H1 (cell line): ENCODE results near the gene TET1. TPM values are rescaled to one million over a fixed set of nuclear protein-coding genes. Genes with fewer than 3 reads are reported as not detected.

Experiments used
- CTCF ChIA-PET: fragments of 300-600 bp; sonication (Branson Sonifier 250); formaldehyde crosslinking; loops from one replicate; lab custom pipeline; 2021; ENCODE audit not compliant: partially characterized antibody; lab: Charles Lee
- POLR2A ChIA-PET: fragments of 300-600 bp; sonication (Branson Sonifier 250); formaldehyde crosslinking; loops from one replicate; lab custom pipeline; 2021; ENCODE audit warnings: inconsistent platforms; ENCODE audit not compliant: partially characterized antibody; lab: Charles Lee
- DNase-seq, 2 experiments: peaks; one replicate each; pipeline versions ENCODE4 v3.0.0 to v3.0.0-alpha.2; 2010 to 2022; ENCODE audit warnings: low spot score in 2 of 2, low read depth in 1 of 2, mixed read lengths in 1 of 2
- FAIRE-seq: peaks from 2 replicates; lab custom pipeline; 2011; peaks lifted over from hg19 to GRCh38; lab: Jason Lieb, UNC
- H2AFZ ChIP-seq: 2 replicates; pipeline ENCODE4 v1.8.1; 2012; ENCODE audit warnings: low read length, inconsistent platforms
- H2AK5ac ChIP-seq: 2 replicates; pipeline ENCODE4 v1.6.1; 2013; ENCODE audit warnings: low read depth, low read length
- H2BK120ac ChIP-seq: replicated peaks from 2 replicates; pipeline ENCODE3; 2013; ENCODE audit warnings: low read depth, low read length, inconsistent platforms
- H2BK12ac ChIP-seq: 2 replicates; pipeline ENCODE4 v1.6.1; 2013; ENCODE audit warnings: low read depth, low read length
- H2BK15ac ChIP-seq: 2 replicates; pipeline ENCODE4 v1.6.1; 2013; ENCODE audit warnings: low read length
- H2BK20ac ChIP-seq: 2 replicates; pipeline ENCODE4 v1.6.1; 2013; ENCODE audit warnings: low read length
- H2BK5ac ChIP-seq: 2 replicates; pipeline ENCODE4 v1.6.1; 2013; ENCODE audit warnings: low read depth, low read length
- H3K14ac ChIP-seq: 2 replicates; pipeline ENCODE4 v1.6.1; 2013; ENCODE audit warnings: inconsistent platforms; ENCODE audit not compliant: insufficient read length
- H3K18ac ChIP-seq: 2 replicates; pipeline ENCODE4 v1.6.1; 2013; ENCODE audit warnings: low read length; ENCODE audit errors: extremely low read depth
- H3K23ac ChIP-seq: 2 replicates; pipeline ENCODE4 v1.6.1; 2013; ENCODE audit warnings: inconsistent platforms; ENCODE audit not compliant: insufficient read length
- H3K23me2 ChIP-seq: 2 replicates; pipeline ENCODE4 v1.6.1; 2013; ENCODE audit warnings: low read depth, low read length
- H3K27ac ChIP-seq: 2 replicates; pipeline ENCODE4 v1.6.1; 2011; ENCODE audit warnings: low read depth, low read length, inconsistent platforms
- H3K27me3 ChIP-seq, 4 experiments: replicated peaks in 1 of 4; 1 replicate in 1 of 4; 2 replicates in 3 of 4; pipeline versions ENCODE4 v1.6.1 to v1.8.1; 2011 to 2013; ENCODE audit warnings: low read length in 3 of 4, mild to moderate bottlenecking in 3 of 4, inconsistent platforms in 2 of 4, mixed read lengths in 2 of 4, moderate library complexity in 1 of 4; ENCODE audit not compliant: control insufficient read depth in 3 of 4, insufficient read depth in 3 of 4; ENCODE audit errors: extremely low read depth in 1 of 4
- H3K36me3 ChIP-seq, 4 experiments: 2 replicates each; pipeline versions ENCODE4 v1.6.1 to v1.8.1; 2011 to 2013; ENCODE audit warnings: mild to moderate bottlenecking in 4 of 4, low read length in 3 of 4, moderate library complexity in 2 of 4, control low read depth in 1 of 4, inconsistent platforms in 1 of 4; ENCODE audit not compliant: insufficient read depth in 4 of 4, control insufficient read depth in 2 of 4
- H3K4ac ChIP-seq: replicated peaks from 2 replicates; pipeline ENCODE3; 2013; ENCODE audit warnings: low read length, low read depth, mixed read lengths, inconsistent platforms; ENCODE audit not compliant: insufficient read length
- H3K4me1 ChIP-seq, 4 experiments: replicated peaks in 1 of 4; 1 replicate in 1 of 4; 2 replicates in 3 of 4; pipeline versions ENCODE4 v1.6.1 to v1.8.1; 2011 to 2013; ENCODE audit warnings: low read length in 3 of 4, inconsistent platforms in 2 of 4, mixed read lengths in 1 of 4; ENCODE audit not compliant: insufficient read depth in 4 of 4, control insufficient read depth in 3 of 4
- H3K4me2 ChIP-seq, 2 experiments: 2 replicates each; pipeline versions ENCODE4 v1.6.1 to v1.8.1; 2011 to 2013; ENCODE audit warnings: low read depth in 2 of 2, low read length in 2 of 2, control low read depth in 1 of 2, inconsistent platforms in 1 of 2, mild to moderate bottlenecking in 1 of 2; ENCODE audit not compliant: insufficient read depth in 1 of 2
- H3K4me3 ChIP-seq, 4 experiments: fragments of 200-600, 300-600 bp in 1 of 4; sonication (generic), shearing (Covaris generic), sonication (Bioruptor Twin) in 1 of 4; 2 replicates each; pipeline versions ENCODE4 v1.5.1 to v1.8.1; 2011 to 2016; ENCODE audit warnings: low read length in 4 of 4, low read depth in 3 of 4, control low read depth in 2 of 4, inconsistent platforms in 2 of 4, mild to moderate bottlenecking in 2 of 4, mixed read lengths in 1 of 4, moderate library complexity in 1 of 4; ENCODE audit not compliant: insufficient read depth in 2 of 4; ENCODE audit errors: extremely low read depth in 1 of 4
- H3K56ac ChIP-seq: replicated peaks from 2 replicates; pipeline ENCODE3; 2013; ENCODE audit warnings: low read depth, mild to moderate bottlenecking, mixed read lengths, low read length, inconsistent platforms; ENCODE audit not compliant: insufficient read length
- H3K79me1 ChIP-seq: 2 replicates; pipeline ENCODE4 v1.6.1; 2013; ENCODE audit warnings: low read depth, low read length, control low read depth
- H3K79me2 ChIP-seq, 2 experiments: 2 replicates each; pipeline versions ENCODE4 v1.6.1 to v1.8.1; 2012 to 2013; ENCODE audit warnings: low read length in 2 of 2, mild to moderate bottlenecking in 2 of 2, inconsistent platforms in 1 of 2; ENCODE audit not compliant: insufficient read depth in 2 of 2, control insufficient read depth in 1 of 2
- H3K9ac ChIP-seq, 4 experiments: replicated peaks in 1 of 4; 1 replicate in 1 of 4; 2 replicates in 3 of 4; pipeline versions ENCODE4 v1.6.1 to v1.8.1; 2011 to 2013; ENCODE audit warnings: low read depth in 3 of 4, low read length in 3 of 4, control low read depth in 2 of 4, mild to moderate bottlenecking in 2 of 4, moderate library complexity in 2 of 4, inconsistent platforms in 1 of 4; ENCODE audit errors: extremely low read depth in 1 of 4
- H3K9me3 ChIP-seq, 2 experiments: 2 replicates each; pipeline versions ENCODE4 v1.6.1 to v1.8.1; 2012 to 2013; ENCODE audit warnings: mild to moderate bottlenecking in 2 of 2, moderate library complexity in 2 of 2, control low read depth in 1 of 2, inconsistent platforms in 1 of 2, low read depth in 1 of 2, low read length in 1 of 2, mixed read lengths in 1 of 2; ENCODE audit not compliant: insufficient read depth in 2 of 2
- H4K20me1 ChIP-seq, 2 experiments: replicated peaks in 1 of 2; 2 replicates each; pipeline versions ENCODE3 to v1.8.1; 2011 to 2013; ENCODE audit warnings: inconsistent platforms in 2 of 2, low read length in 2 of 2, mild to moderate bottlenecking in 1 of 2; ENCODE audit not compliant: insufficient read depth in 2 of 2, control insufficient read depth in 1 of 2
- H4K5ac ChIP-seq: 2 replicates; pipeline ENCODE4 v1.6.1; 2013; ENCODE audit warnings: low read length, low read depth, mixed read lengths, inconsistent platforms; ENCODE audit not compliant: insufficient read length
- H4K8ac ChIP-seq: 2 replicates; pipeline ENCODE4 v1.8.0; 2013; ENCODE audit warnings: mild to moderate bottlenecking, moderate library complexity, low read length, inconsistent platforms; ENCODE audit not compliant: insufficient read depth; ENCODE audit errors: extremely low read depth
- H4K91ac ChIP-seq: replicated peaks from 2 replicates; pipeline ENCODE3; 2013; ENCODE audit warnings: low read length, mixed read lengths, inconsistent platforms; ENCODE audit not compliant: insufficient read length
- BACH1 ChIP-seq: IDR thresholded peaks from 2 replicates; pipeline ENCODE4 v1.6.1; 2012; ENCODE audit warnings: low read length, improper control_type of control experiment
- BCL11A ChIP-seq, 2 experiments: IDR thresholded peaks; one replicate each; pipeline ENCODE4 v1.6.1; 2011; ENCODE audit warnings: low read depth in 2 of 2, low read length in 2 of 2, mild to moderate bottlenecking in 2 of 2
- KDM5A ChIP-seq: fragments of 200-600 bp; IDR thresholded peaks from 2 replicates; pipeline ENCODE4 v1.7.1; 2012; ENCODE audit warnings: mild to moderate bottlenecking, low read length, inconsistent platforms, mixed read lengths
- POU5F1 ChIP-seq: IDR thresholded peaks from 2 replicates; pipeline ENCODE4 v1.6.1; 2011; ENCODE audit warnings: low read depth, mild to moderate bottlenecking, low read length, moderate library complexity
- RAD21 ChIP-seq, 2 experiments: IDR thresholded peaks in 1 of 2; conservative IDR thresholded peaks in 1 of 2; 2 replicates each; pipeline ENCODE4 v1.6.1; 2011; ENCODE audit warnings: low read depth in 2 of 2, low read length in 2 of 2, improper control_type of control experiment in 1 of 2, inconsistent platforms in 1 of 2, mild to moderate bottlenecking in 1 of 2, moderate library complexity in 1 of 2
- RFX5 ChIP-seq: IDR thresholded peaks from 2 replicates; pipeline ENCODE4 v1.6.1; 2011; ENCODE audit warnings: low read depth, low read length, improper control_type of control experiment, borderline replicate concordance
- RNF2 ChIP-seq: fragments of 200-900, 300-1000 bp; sonication (generic); IDR thresholded peaks from 2 replicates; pipeline ENCODE4 v1.7.1; 2016; ENCODE audit warnings: borderline replicate concordance, low read depth, mild to moderate bottlenecking, antibody characterized with exemption, low read length; ENCODE audit not compliant: poor library complexity, severe bottlenecking; ENCODE audit errors: missing control alignments
- SAP30 ChIP-seq: fragments of 300-600 bp; sonication (generic); IDR thresholded peaks from 2 replicates; pipeline ENCODE4 v1.7.1; 2012; ENCODE audit warnings: low read length, moderate library complexity, mild to moderate bottlenecking, inconsistent platforms; ENCODE audit not compliant: insufficient read depth, insufficient replicate concordance
- SIX5 ChIP-seq: IDR thresholded peaks from 2 replicates; pipeline ENCODE4 v1.6.1; 2011; ENCODE audit warnings: mild to moderate bottlenecking, low read depth, low read length
- SP2 ChIP-seq: IDR thresholded peaks from 2 replicates; pipeline ENCODE4 v1.6.1; 2012; ENCODE audit warnings: mild to moderate bottlenecking, low read length, inconsistent platforms
- SUZ12 ChIP-seq: fragments of 200-600 bp; sonication (generic); IDR thresholded peaks from 2 replicates; pipeline ENCODE4 v1.6.1; 2012; ENCODE audit warnings: mild to moderate bottlenecking, inconsistent platforms, low read length, moderate library complexity, mixed read lengths
- WGBS, 2 experiments: shearing (Covaris generic) in 1 of 2; methylation state at CpG; one replicate each; pipeline versions ENCODE4 v1.1.6 to v1.1.7; 2013 to 2015; ENCODE audit warnings: low lambda C conversion rate in 2 of 2, mixed read lengths in 2 of 2, inconsistent platforms in 1 of 2, low coverage in 1 of 2, missing lambda C conversion rate in 1 of 2; ENCODE audit not compliant: insufficient replicate concordance in 2 of 2, insufficient coverage in 1 of 2, insufficient read length in 1 of 2; ENCODE audit errors: extremely low coverage in 1 of 2, missing lambda C conversion rate in 1 of 2; 5-methylcytosine and 5-hydroxymethylcytosine counted together
- polyA plus RNA-seq, 7 experiments: library from polyadenylated mRNA; depleted of rRNA in 3 of 7; stranded (reverse) in 5 of 7; unstranded in 2 of 7; fragments of >200 nt in 5 of 7; fragments of 200-250 nt in 2 of 7; gene quantifications; 1 replicate in 5 of 7; 2 replicates in 1 of 7; 4 replicates in 1 of 7; pipeline versions ENCODE4 v1.2.1 to v1.2.3, GENCODE V29; 2011 to 2013; ENCODE audit warnings: missing spikeins in 2 of 7, mixed read lengths in 2 of 7
- total RNA-seq: library from RNA; stranded (reverse); fragmentation: NEBNext Ultra II Directional; extraction: Animal tissue kit (Norgen Biotek cat#: 25700); gene quantifications from 2 replicates; pipeline ENCODE4 v1.2.1, GENCODE V29; 2021
- TF ChIP-seq, protein P1 (sequence below): IDR thresholded peaks from 2 replicates; pipeline ENCODE4 v1.6.1; 2012; ENCODE audit warnings: inconsistent platforms

Gene TET1
- total and polyA plus RNA-seq, 2 of the 8 experiments (the other 6 are each of a cell fraction or from before 2014, with no cell fraction given), result 15.2 to 69.3 TPM

DNA sequence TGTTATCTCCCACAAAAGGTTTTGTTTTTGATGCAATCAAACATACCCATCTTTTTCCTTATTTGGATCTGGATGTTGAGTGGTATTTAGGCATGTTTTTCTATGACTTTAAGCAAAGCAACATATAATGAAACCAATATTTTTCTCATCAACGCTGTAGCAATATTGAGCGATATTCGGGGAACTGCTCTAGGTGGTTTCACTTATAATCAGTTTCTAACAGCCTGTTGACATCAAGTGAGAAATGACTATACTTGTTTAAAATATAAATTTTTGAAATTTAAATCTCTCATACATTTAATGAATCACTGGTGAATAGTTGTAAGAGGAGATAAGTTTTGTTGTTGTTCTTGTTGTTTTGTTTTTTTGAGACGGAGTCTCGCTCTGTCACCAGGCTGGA lies 108.1 kb downstream of the TET1 start:
- WGBS, 2 experiments, result 94% methylated on average over 5 of the region's 5 CpGs; no CpG with 5 or more reads in 1 of the 2 experiments

More for the DNA sequence above, 108.1 kb downstream of the TET1 start:
- no peaks in the 10 kb centered on the region for H3K79me2 ChIP-seq
- H4K20me1 ChIP-seq, result no peaks in the 10 kb centered on the region
- CTCF ChIA-PET, result no interaction called here
- no peak overlapping the region for H2BK5ac ChIP-seq
- H3K27me3 ChIP-seq, result no peaks in the 10 kb centered on the region
- H2BK20ac ChIP-seq, result no peak overlapping the region
- no peak overlapping the region for H2AK5ac ChIP-seq
- no peak overlapping the region for H3K4me2 ChIP-seq
- no peak overlapping the region for H2AFZ ChIP-seq
- H3K18ac ChIP-seq, result no peak overlapping the region
- no peak overlapping the region for H3K4ac ChIP-seq
- no peak overlapping the region for H4K8ac ChIP-seq
- H3K4me1 ChIP-seq, result no peaks in the 10 kb centered on the region
- H3K9ac ChIP-seq, result no peak overlapping the region
- H3K27ac ChIP-seq, result no peak overlapping the region
- no peaks in the 10 kb centered on the region for H3K79me1 ChIP-seq
- no peaks in the 10 kb centered on the region for H3K9me3 ChIP-seq
- no peak overlapping the region for H3K56ac ChIP-seq
- POLR2A ChIA-PET, result interaction anchor here (0.6 kb wide), 1 partner anchor 9 kb away, joined by 3 read pairs; no protein-coding TSS in a partner anchor
- peaks cover 0 to 53% (median 22%) of the 10 kb centered on the region in 4 experiments; a peak in 5 of 8 replicates for H3K36me3 ChIP-seq
- no peak overlapping the region for H2BK120ac ChIP-seq
- H3K23me2 ChIP-seq, result no peaks in the 10 kb centered on the region
- no peak for DNase-seq
- H2BK12ac ChIP-seq, result no peak overlapping the region
- H4K91ac ChIP-seq, result no peak overlapping the region
- FAIRE-seq, result no peak
- no peak overlapping the region for H3K14ac ChIP-seq
- no peak overlapping the region for H3K4me3 ChIP-seq
- TF ChIP-seq SUZ12, result no peak
- no peak for TF ChIP-seq SP2
- TF ChIP-seq BCL11A (IDR thresholded peaks at IDR 0.05; ENCODE audit: low read depth in 2 of 2, low read length in 2 of 2), result no peak
- TF ChIP-seq RFX5, result no peak
- no peak for TF ChIP-seq SAP30
- TF ChIP-seq, protein P1, sequence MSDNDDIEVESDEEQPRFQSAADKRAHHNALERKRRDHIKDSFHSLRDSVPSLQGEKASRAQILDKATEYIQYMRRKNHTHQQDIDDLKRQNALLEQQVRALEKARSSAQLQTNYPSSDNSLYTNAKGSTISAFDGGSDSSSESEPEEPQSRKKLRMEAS, result no peak
- no peak for TF ChIP-seq BACH1
- TF ChIP-seq RNF2, result no peak
- no peak for TF ChIP-seq SIX5
- TF ChIP-seq POU5F1, result no peak
- no peak for TF ChIP-seq RAD21 (IDR thresholded peaks at IDR 0.05 in 1 of 2, conservative IDR thresholded peaks at IDR 0.05 in 1 of 2; ENCODE audit: low read depth in 2 of 2, low read length in 2 of 2)
- TF ChIP-seq KDM5A, result no peak
- no peak overlapping the region for H4K5ac ChIP-seq
- no peak overlapping the region for H3K23ac ChIP-seq
- no peak overlapping the region for H2BK15ac ChIP-seq
